Testis (tissue), 2 donors: ENCODE results near the gene GTF3C5.

Source experiments
- POLR2A ChIP-seq: fragments of 450-650 bp; IDR thresholded peaks from one replicate; pipeline ENCODE4 v1.6.1; 2017; ENCODE audit warnings: antibody characterized with exemption, mild to moderate bottlenecking, moderate library complexity
- TF ChIP-seq, protein P1 (sequence below), 3 experiments: fragments of 450-650 bp in 2 of 3; fragments of 200-600 bp in 1 of 3; sonication (generic) in 1 of 3; IDR thresholded peaks; one replicate each; pipeline ENCODE4 v1.5.1; 2016 to 2019; ENCODE audit warnings: antibody characterized with exemption in 3 of 3, mild to moderate bottlenecking in 2 of 3, moderate library complexity in 1 of 3

DNA sequence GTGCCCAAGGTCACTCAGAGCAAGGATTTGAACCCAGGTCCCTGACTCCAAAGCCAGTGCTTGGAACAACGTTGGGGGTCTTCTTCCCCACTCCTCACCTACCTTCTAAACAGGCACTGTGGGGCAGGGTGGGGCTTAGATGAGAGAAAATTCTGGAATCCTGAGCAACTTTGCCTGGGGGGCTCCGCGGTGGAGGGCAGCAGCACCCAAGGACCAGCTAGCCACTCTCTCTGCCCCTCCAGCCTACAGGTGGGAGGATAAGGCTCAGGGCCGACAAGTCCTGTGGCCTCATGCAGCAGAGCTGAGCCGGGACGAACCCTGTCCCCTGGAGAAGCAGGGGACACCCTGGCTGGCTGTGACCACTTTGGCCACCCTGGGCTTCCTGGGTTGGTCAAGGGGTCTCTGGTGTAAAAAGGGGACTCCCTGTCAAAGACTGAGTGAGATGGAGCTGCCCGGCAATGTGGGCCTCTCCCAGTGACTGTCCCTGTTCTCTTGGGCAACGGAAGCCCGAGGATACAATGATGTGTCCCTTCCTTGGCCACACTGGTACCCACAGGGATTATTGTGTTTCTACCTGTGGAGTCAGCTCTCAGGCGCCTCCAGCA lies 57.5 kb downstream of the GTF3C5 start:
- TF ChIP-seq, protein P1, sequence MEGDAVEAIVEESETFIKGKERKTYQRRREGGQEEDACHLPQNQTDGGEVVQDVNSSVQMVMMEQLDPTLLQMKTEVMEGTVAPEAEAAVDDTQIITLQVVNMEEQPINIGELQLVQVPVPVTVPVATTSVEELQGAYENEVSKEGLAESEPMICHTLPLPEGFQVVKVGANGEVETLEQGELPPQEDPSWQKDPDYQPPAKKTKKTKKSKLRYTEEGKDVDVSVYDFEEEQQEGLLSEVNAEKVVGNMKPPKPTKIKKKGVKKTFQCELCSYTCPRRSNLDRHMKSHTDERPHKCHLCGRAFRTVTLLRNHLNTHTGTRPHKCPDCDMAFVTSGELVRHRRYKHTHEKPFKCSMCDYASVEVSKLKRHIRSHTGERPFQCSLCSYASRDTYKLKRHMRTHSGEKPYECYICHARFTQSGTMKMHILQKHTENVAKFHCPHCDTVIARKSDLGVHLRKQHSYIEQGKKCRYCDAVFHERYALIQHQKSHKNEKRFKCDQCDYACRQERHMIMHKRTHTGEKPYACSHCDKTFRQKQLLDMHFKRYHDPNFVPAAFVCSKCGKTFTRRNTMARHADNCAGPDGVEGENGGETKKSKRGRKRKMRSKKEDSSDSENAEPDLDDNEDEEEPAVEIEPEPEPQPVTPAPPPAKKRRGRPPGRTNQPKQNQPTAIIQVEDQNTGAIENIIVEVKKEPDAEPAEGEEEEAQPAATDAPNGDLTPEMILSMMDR (IDR thresholded peaks at IDR 0.05): no peak
- TF ChIP-seq POLR2A: no peak
